Measurements from ENCODE around the gene HTRA3. TPM values are rescaled to one million over a fixed set of nuclear protein-coding genes. Genes with fewer than 3 reads are reported as not detected.
A peak's percentile ranks its signal among the peaks of the same experiment; 100 is the strongest.

Gene HTRA3
- total and polyA plus RNA-seq, 10 donors: 0.26 to 5.5 (median 2.5) TPM

DNA sequence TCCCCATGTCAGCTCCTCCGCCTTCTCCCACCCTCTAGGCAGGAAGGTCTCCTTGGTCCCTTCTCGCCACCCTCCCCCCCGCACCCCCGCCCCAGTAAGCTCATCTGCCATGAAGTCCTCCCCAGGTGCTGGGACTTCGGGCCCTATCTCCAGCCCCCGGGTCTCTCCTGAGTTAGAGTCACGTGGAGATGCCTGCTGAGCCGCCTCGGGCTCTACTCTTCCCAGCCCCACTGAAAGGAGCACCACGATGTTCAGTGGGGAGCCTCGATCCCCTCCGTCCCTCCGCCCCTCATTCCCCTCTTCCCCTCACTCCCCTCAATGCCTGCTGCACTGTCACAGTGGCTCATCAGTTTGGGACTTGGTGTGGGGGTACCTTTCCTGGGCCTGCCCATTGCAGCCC is 3.9 kb downstream of the HTRA3 start:
- H3K9me3 ChIP-seq: no peaks in the 10 kb centered on the region
- no peak overlapping the region for H3K4me3 ChIP-seq
- peak overlapping the region in 2 of 8 donors; percentile 26 to 57 for H3K27ac ChIP-seq
- DNase-seq: no peak
- intact Hi-C loops (cut with DNase I; ENCODE audit: low total_unique reads): no loop called here
- H3K27me3 ChIP-seq (replicated peaks in 1 of 7): peaks cover 0 to 77% (median 25%) of the 10 kb centered on the region in 7 donors
- 59 to 84% (median 76%) methylated on average over 13 of the region's 13 CpGs for WGBS, 5 donors
- TF ChIP-seq POLR2A (IDR thresholded peaks at IDR 0.05): no peak
- TF ChIP-seq, protein P1, sequence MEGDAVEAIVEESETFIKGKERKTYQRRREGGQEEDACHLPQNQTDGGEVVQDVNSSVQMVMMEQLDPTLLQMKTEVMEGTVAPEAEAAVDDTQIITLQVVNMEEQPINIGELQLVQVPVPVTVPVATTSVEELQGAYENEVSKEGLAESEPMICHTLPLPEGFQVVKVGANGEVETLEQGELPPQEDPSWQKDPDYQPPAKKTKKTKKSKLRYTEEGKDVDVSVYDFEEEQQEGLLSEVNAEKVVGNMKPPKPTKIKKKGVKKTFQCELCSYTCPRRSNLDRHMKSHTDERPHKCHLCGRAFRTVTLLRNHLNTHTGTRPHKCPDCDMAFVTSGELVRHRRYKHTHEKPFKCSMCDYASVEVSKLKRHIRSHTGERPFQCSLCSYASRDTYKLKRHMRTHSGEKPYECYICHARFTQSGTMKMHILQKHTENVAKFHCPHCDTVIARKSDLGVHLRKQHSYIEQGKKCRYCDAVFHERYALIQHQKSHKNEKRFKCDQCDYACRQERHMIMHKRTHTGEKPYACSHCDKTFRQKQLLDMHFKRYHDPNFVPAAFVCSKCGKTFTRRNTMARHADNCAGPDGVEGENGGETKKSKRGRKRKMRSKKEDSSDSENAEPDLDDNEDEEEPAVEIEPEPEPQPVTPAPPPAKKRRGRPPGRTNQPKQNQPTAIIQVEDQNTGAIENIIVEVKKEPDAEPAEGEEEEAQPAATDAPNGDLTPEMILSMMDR (IDR thresholded peaks at IDR 0.05 in 8 of 11, conservative IDR thresholded peaks at IDR 0.05 in 3 of 11): no peak
- TF ChIP-seq POLR2AphosphoS5 (IDR thresholded peaks at IDR 0.05): no peak
- H3K4me1 ChIP-seq: peaks cover 11 to 72% (median 43%) of the 10 kb centered on the region in 6 donors
- H3K36me3 ChIP-seq: no peaks in the 10 kb centered on the region

DNA sequence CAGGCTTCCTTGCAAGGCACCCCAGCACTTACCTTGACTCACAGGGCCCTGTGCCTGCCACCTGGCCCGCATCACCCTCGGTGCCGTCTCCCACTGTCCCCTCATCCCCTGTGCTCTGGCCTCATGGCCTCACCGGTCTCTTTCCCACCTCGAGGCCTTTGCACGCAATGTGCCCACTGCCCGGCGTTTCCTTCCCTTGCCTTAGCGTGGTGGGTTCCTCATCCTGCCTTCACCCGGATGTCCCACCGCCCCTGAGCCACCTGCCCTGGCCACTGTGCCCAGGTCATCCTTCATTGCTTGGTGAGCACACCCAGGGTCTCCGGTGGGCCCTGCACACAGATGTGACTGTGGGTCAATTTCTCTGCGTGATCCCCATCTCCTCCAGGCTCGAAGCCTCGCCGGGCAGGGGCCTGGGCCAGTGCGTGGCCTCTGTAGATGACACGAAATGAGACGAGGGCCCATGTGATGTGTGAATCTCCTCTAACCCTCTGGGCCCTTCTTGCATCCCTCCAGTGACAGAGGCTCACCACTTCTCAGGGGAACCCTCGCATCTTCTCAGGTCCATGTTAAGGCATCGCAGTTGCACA is 4.6 kb downstream of the HTRA3 start:
- Histone ChIP-seq H3K36me3 (no peaks in the 10 kb centered on the region), H3K27me3 (replicated peaks in 1 of 7) (peaks cover 0 to 76% (median 19%) of the 10 kb centered on the region in 7 donors), H3K4me3 (no peak overlapping the region), H3K4me1 (peaks cover 11 to 72% (median 42%) of the 10 kb centered on the region in 6 donors), H3K9me3 (no peaks in the 10 kb centered on the region), H3K27ac (peak overlapping the region in 1 of 8 donors; percentile 9)
- DNase-seq: no peak
- TF ChIP-seq POLR2AphosphoS5 (IDR thresholded peaks at IDR 0.05) (no peak), POLR2A (IDR thresholded peaks at IDR 0.05) (no peak)
- TF ChIP-seq, protein P1 (IDR thresholded peaks at IDR 0.05 in 8 of 11, conservative IDR thresholded peaks at IDR 0.05 in 3 of 11): no peak
- intact Hi-C loops (cut with DNase I; ENCODE audit: low total_unique reads): no loop called here
- 84 to 93% (median 89%) methylated on average over 21 of the region's 21 CpGs for WGBS, 5 donors

DNA sequence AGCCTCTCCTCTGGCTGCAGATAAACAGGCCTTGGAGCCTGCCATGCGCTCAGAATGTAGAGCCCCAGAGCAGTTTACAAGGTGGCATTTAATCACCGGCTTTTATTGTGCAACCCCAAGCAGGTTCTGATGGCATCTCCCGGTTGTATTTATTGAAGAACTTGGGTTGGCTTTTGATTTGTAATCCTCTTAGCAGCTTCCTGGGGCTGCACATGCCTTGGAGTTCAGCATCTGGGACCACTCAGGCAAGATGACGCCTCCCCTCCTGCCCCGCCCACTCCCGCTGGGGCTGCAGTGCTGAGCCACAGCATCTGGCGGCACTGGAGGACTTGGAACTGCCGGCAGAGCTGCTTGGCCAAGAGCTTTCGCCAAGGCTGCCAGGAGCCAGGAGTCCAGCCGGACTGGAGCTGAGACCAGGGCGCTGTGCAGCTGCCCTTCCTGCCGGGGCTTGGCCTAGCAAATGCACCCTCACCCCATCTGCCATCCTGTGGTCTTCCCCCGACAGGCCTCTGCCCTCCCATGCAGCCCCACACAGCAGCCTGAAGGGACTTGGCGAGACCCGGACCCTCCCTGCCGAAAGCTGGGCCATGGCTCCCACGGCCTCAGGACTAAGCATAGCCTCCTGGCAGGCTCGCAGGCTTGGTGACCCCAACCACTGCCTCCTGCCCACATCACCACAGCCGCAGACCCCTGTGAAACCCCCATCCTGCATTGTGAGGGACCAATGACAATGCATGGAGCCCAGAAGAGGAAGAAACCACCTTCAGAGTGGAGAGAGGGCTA is 5.4 kb downstream of the HTRA3 start:
- no peak for DNase-seq
- no peaks in the 10 kb centered on the region for H3K36me3 ChIP-seq
- H3K9me3 ChIP-seq: no peaks in the 10 kb centered on the region
- H3K4me3 ChIP-seq: no peak overlapping the region
- peak overlapping the region in 1 of 8 donors; percentile 9 for H3K27ac ChIP-seq
- TF ChIP-seq POLR2A (IDR thresholded peaks at IDR 0.05) (no peak), POLR2AphosphoS5 (IDR thresholded peaks at IDR 0.05) (peak; percentile 33 to 77 (median 73))
- TF ChIP-seq, protein P1 (IDR thresholded peaks at IDR 0.05 in 8 of 11, conservative IDR thresholded peaks at IDR 0.05 in 3 of 11): peak in 2 of 11 experiments; percentile 28 to 50
- 52 to 65% (median 62%) methylated on average over 8 to 19 of the region's 19 CpGs for WGBS, 5 donors
- H3K4me1 ChIP-seq: peaks cover 11 to 71% (median 38%) of the 10 kb centered on the region in 6 donors
- intact Hi-C loops (cut with DNase I; ENCODE audit: low total_unique reads): no loop called here
- H3K27me3 ChIP-seq (replicated peaks in 1 of 7): peaks cover 0 to 75% (median 13%) of the 10 kb centered on the region in 7 donors

DNA sequence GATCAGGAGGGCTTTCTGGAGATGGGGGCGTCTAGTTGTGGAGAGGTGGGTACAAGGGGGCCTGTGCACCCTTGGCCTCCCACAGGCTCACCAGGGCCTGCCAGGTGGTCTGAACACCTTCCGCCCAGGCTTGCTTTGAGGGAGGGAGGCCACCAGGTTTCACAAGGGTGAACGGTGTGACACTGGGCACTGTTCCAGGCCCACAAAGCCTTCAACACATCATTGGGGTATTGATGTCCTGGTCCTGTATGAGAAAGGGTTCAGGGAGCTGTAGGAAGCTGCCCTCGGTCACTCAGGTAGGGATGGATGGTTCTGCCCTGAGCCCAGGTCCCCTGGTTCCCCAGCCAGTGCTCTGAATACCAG is 6.0 kb downstream of the HTRA3 start:
- 43 to 87% (median 58%) methylated on average over 1 to 4 of the region's 4 CpGs for WGBS, 5 donors
- Histone ChIP-seq H3K4me3 (no peak overlapping the region), H3K27me3 (replicated peaks in 1 of 7) (peaks cover 0 to 74% (median 7%) of the 10 kb centered on the region in 7 donors), H3K27ac (no peak overlapping the region), H3K9me3 (no peaks in the 10 kb centered on the region), H3K36me3 (no peaks in the 10 kb centered on the region), H3K4me1 (peaks cover 11 to 65% (median 32%) of the 10 kb centered on the region in 6 donors)
- TF ChIP-seq, protein P1 (IDR thresholded peaks at IDR 0.05 in 8 of 11, conservative IDR thresholded peaks at IDR 0.05 in 3 of 11): no peak
- TF ChIP-seq POLR2A (IDR thresholded peaks at IDR 0.05): no peak
- no peak for TF ChIP-seq POLR2AphosphoS5 (IDR thresholded peaks at IDR 0.05)
- intact Hi-C loops (cut with DNase I; ENCODE audit: low total_unique reads): no loop called here
- no peak for DNase-seq
